Ascending aorta (tissue), 2 donors: ENCODE results near the gene GNAQ. TPM values are rescaled to one million over a fixed set of nuclear protein-coding genes. Genes with fewer than 3 reads are reported as not detected.

Experiments used
- DNase-seq, 2 donors: peaks; one replicate each; pipeline ENCODE4 v3.0.0-alpha.2; 2019; ENCODE audit warnings: low spot score in 2 of 2
- H3K27ac ChIP-seq, 2 donors: fragments of 200-600 bp; sonication (generic); one replicate each; pipeline ENCODE4 v1.5.1; 2016 to 2017; ENCODE audit warnings: mild to moderate bottlenecking in 1 of 2
- H3K27me3 ChIP-seq: fragments of 200-600 bp; sonication (generic); one replicate; pipeline ENCODE4 v1.5.1; 2017
- H3K36me3 ChIP-seq, 2 donors: fragments of 200-600 bp; sonication (generic); one replicate each; pipeline ENCODE4 v1.5.1; 2016
- H3K4me1 ChIP-seq, 2 donors: fragments of 200-600 bp; sonication (generic); one replicate each; pipeline ENCODE4 v1.5.1; 2016 to 2017; ENCODE audit warnings: mild to moderate bottlenecking in 1 of 2
- H3K4me3 ChIP-seq, 2 donors: fragments of 200-600 bp; sonication (generic); one replicate each; pipeline ENCODE4 v1.5.1; 2016 to 2017; ENCODE audit warnings: mild to moderate bottlenecking in 1 of 2
- H3K9me3 ChIP-seq, 2 donors: fragments of 200-600 bp; sonication (generic); one replicate each; pipeline ENCODE4 v1.5.1; 2016
- CTCF ChIP-seq, 3 experiments: fragments of 200-600 bp in 2 of 3; fragments of 450-650 bp in 1 of 3; sonication (generic) in 2 of 3; IDR thresholded peaks; one replicate each; pipeline ENCODE4 v1.5.1; 2016 to 2019; ENCODE audit warnings: antibody characterized with exemption in 3 of 3, mild to moderate bottlenecking in 1 of 3, moderate library complexity in 1 of 3
- intact Hi-C: fragments of 100-400 bp; cut with DNase I; formaldehyde crosslinking; loops from one replicate; pipeline ENCODE4 v1.15.1; 2023
- total RNA-seq: library from RNA; depleted of rRNA; stranded (reverse); fragments of >200 nt; gene quantifications from one replicate; pipeline ENCODE4 v1.1.0, GENCODE V29; 2016

Gene GNAQ
- total RNA-seq, 1 donor from 2014 or later, result 29.2 TPM

- TF ChIP-seq CTCF (IDR thresholded peaks at IDR 0.05), result no peak
- no peak overlapping the region for H3K4me3 ChIP-seq
- no peaks in the 10 kb centered on the region for H3K9me3 ChIP-seq
- intact Hi-C loops, result no loop called here
- no peaks in the 10 kb centered on the region for H3K27me3 ChIP-seq
- no peak for DNase-seq
- no peaks in the 10 kb centered on the region for H3K36me3 ChIP-seq
- H3K27ac ChIP-seq, result no peak overlapping the region
- H3K4me1 ChIP-seq, result no peaks in the 10 kb centered on the region
Observed at GRCh38 chr9:77677957-77678535, 353.6 kb downstream of the GNAQ start.

DNA sequence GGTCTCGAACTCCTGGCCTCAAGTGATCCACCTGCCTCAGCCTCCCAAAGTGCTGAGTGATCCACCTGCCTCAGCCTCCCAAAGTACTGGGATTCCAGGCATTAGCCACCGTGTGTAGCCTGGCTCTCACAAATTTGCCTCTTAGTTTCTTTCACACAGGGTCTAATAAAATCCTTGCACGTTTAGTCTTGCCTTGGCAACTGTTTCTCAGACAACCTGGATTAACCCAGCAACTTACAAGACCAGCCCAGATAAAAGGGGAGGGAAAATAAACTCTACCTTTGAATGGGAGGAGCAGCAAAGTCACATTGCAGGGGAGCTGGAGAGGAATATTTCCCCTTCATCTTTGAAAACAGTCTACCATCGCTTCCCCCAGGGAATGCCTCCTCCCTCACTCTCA lies 354.2 kb downstream of the GNAQ start:
- DNase-seq, result no peak
- Histone ChIP-seq H3K9me3 (no peaks in the 10 kb centered on the region), H3K36me3 (no peaks in the 10 kb centered on the region), H3K4me1 (no peaks in the 10 kb centered on the region), H3K4me3 (no peak overlapping the region), H3K27ac (no peak overlapping the region), H3K27me3 (no peaks in the 10 kb centered on the region)
- TF ChIP-seq CTCF (IDR thresholded peaks at IDR 0.05), result no peak
- intact Hi-C loops, result no loop called here

GRCh38 chr9:77673941-77674791 lies 357.4 kb downstream of the GNAQ start:
- DNase-seq, result no peak

DNA sequence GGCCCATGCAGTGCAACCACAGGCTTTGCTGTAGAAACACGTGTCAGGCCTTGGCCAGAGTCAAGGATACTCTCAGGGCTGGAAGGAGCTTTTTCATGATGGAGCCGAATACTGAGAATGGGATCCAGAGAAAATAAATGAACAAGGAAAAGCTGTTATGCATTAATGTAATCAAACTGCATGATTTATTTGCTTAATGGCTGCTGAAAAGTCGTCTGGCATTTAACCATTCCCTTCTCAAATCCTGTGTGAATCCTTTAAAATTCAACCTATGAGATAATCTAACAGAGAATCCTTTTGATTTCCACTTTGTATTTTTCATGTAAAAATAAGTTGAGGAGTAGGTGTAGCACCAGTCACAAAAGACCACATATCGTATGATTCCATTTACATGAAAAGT lies 359.4 kb downstream of the GNAQ start:
- no peak for TF ChIP-seq CTCF (IDR thresholded peaks at IDR 0.05)
- Histone ChIP-seq H3K9me3 (no peaks in the 10 kb centered on the region), H3K36me3 (no peaks in the 10 kb centered on the region), H3K4me3 (no peak overlapping the region), H3K27ac (no peak overlapping the region), H3K27me3 (no peaks in the 10 kb centered on the region), H3K4me1 (no peaks in the 10 kb centered on the region)
- DNase-seq, result no peak
- intact Hi-C loops, result no loop called here

More at GRCh38 chr9:77673941-77674791, 357.4 kb downstream of the GNAQ start:
- Histone ChIP-seq H3K4me1 (no peaks in the 10 kb centered on the region), H3K27ac (no peak overlapping the region), H3K36me3 (no peaks in the 10 kb centered on the region), H3K9me3 (no peaks in the 10 kb centered on the region), H3K4me3 (no peak overlapping the region), H3K27me3 (no peaks in the 10 kb centered on the region)
- intact Hi-C loops, result no loop called here
- no peak for TF ChIP-seq CTCF (IDR thresholded peaks at IDR 0.05)

- intact Hi-C loops, result no loop called here
- no peak for TF ChIP-seq CTCF (IDR thresholded peaks at IDR 0.05)
- Histone ChIP-seq H3K9me3 (no peaks in the 10 kb centered on the region), H3K27me3 (no peaks in the 10 kb centered on the region), H3K4me3 (no peak overlapping the region), H3K27ac (no peak overlapping the region), H3K36me3 (no peaks in the 10 kb centered on the region), H3K4me1 (peaks cover 0 to 12% of the 10 kb centered on the region in 2 donors)
- DNase-seq, result no peak
Observed at GRCh38 chr9:77667151-77667550, 364.5 kb downstream of the GNAQ start.

Other genes with a start within 250 kb of the GNAQ start
- 19.8 TPM for gene CEP78, start 204.3 kb upstream of the GNAQ start, total RNA-seq